ENCODE data around the gene ADAM10. TPM values are rescaled to one million over a fixed set of nuclear protein-coding genes. Genes with fewer than 3 reads are reported as not detected.
A peak's percentile ranks its signal among the peaks of the same experiment; 100 is the strongest.
"Not testable (repeated sequence)": the region's sequence is repeated elsewhere in the genome, so short reads cannot be mapped to it uniquely, and the experiment has no call there.

The ADAM10 gene
- total RNA-seq, 4 donors from 2014 or later, result 112 to 157 (median 116) TPM

GRCh38 chr15:58627046-58627445, 122.5 kb downstream of the ADAM10 start:
- TF ChIP-seq POLR2A (IDR thresholded peaks at IDR 0.05), result no peak
- TF ChIP-seq, protein P1, sequence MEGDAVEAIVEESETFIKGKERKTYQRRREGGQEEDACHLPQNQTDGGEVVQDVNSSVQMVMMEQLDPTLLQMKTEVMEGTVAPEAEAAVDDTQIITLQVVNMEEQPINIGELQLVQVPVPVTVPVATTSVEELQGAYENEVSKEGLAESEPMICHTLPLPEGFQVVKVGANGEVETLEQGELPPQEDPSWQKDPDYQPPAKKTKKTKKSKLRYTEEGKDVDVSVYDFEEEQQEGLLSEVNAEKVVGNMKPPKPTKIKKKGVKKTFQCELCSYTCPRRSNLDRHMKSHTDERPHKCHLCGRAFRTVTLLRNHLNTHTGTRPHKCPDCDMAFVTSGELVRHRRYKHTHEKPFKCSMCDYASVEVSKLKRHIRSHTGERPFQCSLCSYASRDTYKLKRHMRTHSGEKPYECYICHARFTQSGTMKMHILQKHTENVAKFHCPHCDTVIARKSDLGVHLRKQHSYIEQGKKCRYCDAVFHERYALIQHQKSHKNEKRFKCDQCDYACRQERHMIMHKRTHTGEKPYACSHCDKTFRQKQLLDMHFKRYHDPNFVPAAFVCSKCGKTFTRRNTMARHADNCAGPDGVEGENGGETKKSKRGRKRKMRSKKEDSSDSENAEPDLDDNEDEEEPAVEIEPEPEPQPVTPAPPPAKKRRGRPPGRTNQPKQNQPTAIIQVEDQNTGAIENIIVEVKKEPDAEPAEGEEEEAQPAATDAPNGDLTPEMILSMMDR (IDR thresholded peaks at IDR 0.05), result no peak

GRCh38 chr15:58626378-58626777, 123.1 kb downstream of the ADAM10 start:
- Histone ChIP-seq H3K9me3 (no peaks in the 10 kb centered on the region), H3K27me3 (no peaks in the 10 kb centered on the region), H3K27ac (no peak overlapping the region), H3K4me3 (replicated peaks in 1 of 3) (no peak overlapping the region), H3K36me3 (peaks cover 0 to 4% of the 10 kb centered on the region in 2 donors), H3K4me1 (peaks cover 13 to 29% of the 10 kb centered on the region in 2 donors)
- DNase-seq, result no peak
- intact Hi-C loops (cut with DNase I), result no loop called here
- WGBS, 2 donors, result 94 to 97% methylated on average over 3 of the region's 3 CpGs
- TF ChIP-seq, protein P1 (IDR thresholded peaks at IDR 0.05), result no peak
- TF ChIP-seq POLR2A (IDR thresholded peaks at IDR 0.05), result no peak

More at GRCh38 chr15:58627046-58627445, 122.5 kb downstream of the ADAM10 start:
- Histone ChIP-seq H3K9me3 (no peaks in the 10 kb centered on the region), H3K27me3 (no peaks in the 10 kb centered on the region), H3K27ac (peak overlapping the region in 1 of 3 donors; percentile 30), H3K36me3 (peaks cover 0 to 4% of the 10 kb centered on the region in 2 donors), H3K4me3 (replicated peaks in 1 of 3) (no peak overlapping the region), H3K4me1 (peaks cover 8 to 22% of the 10 kb centered on the region in 2 donors)
- WGBS, 2 donors, result 94 to 97% methylated on average over 2 of the region's 2 CpGs
- intact Hi-C loops (cut with DNase I), result no loop called here
- no peak for DNase-seq

DNA sequence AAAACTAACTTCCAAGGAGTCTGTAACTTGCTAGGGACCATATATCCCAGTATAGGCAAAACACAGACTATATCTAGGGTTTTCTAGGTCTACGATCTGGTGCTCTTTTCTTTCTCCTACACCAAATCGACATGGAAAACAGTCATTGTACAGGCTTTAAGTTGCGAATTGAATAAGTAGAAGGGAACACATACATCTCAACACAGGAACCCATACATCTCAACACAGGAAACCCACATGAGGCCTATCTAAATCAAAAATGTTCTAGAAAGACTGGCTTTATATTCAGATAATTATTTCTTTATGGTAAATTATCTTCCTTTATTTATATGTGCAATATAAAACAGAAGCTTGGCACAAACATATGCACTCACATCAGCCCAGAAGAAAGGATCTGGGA, 126.6 kb downstream of the ADAM10 start:
- WGBS, 2 donors, result 90 to 99% methylated on average over 3 of the region's 3 CpGs
- H3K36me3 ChIP-seq, result peaks cover 0 to 4% of the 10 kb centered on the region in 2 donors
- H3K27me3 ChIP-seq, result no peaks in the 10 kb centered on the region

DNA sequence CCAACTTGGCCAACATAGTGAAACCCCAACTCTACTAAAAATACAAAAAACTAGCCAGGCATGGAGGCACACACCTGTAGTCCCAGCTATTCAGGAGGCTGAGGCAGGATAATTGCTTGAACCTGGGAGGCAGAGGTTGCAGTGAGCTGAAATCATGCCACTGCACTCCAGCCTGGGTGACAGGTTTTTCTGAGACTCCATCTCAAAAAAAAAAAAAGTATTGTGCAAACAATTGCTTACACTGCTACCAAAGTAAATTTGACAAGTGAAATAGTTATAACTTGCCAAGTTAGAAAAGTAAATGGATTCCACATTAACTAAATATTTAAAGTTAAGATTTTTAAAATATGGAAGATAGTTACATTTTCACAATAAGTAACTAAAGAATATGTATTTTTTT, 129.2 kb downstream of the ADAM10 start:
- DNase-seq; H3K27ac ChIP-seq; H3K27me3 ChIP-seq; H3K36me3 ChIP-seq; H3K9me3 ChIP-seq; intact Hi-C loops (cut with DNase I); H3K4me3 ChIP-seq (replicated peaks in 1 of 3); H3K4me1 ChIP-seq: not testable (repeated sequence)

More for the DNA sequence above, 126.6 kb downstream of the ADAM10 start:
- no peak for DNase-seq
- H3K9me3 ChIP-seq, result no peaks in the 10 kb centered on the region
- H3K27ac ChIP-seq, result peak overlapping the region in 1 of 3 donors; percentile 18
- H3K4me3 ChIP-seq (replicated peaks in 1 of 3), result no peak overlapping the region
- TF ChIP-seq, protein P1 (IDR thresholded peaks at IDR 0.05), result no peak
- TF ChIP-seq POLR2A (IDR thresholded peaks at IDR 0.05), result no peak
- intact Hi-C loops (cut with DNase I), result no loop called here
- H3K4me1 ChIP-seq, result peaks cover 12 to 14% of the 10 kb centered on the region in 2 donors

DNA sequence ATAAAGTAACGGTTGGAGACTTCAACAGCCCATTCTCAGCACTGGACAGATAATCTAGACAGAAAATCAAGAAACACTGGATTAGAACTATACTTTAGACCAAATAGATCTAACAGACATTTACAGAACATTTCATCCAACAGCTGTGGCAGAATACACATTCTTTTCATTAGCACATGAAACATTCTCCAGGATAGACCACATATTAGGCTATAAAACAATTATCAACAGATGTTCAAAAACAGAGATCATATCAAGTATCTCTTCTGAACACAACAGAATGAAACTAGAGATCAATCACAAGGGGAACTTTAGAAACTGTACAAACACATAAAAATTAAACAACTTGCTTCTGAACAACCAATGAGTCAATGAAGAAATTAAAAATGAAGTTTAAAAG, 133.3 kb downstream of the ADAM10 start:
- DNase-seq, result no peak
- 100% methylated on average over 1 of the region's 1 CpG for WGBS, 2 donors
- H3K9me3 ChIP-seq, result no peaks in the 10 kb centered on the region
- no peaks in the 10 kb centered on the region for H3K27me3 ChIP-seq
- H3K36me3 ChIP-seq, result peaks cover 0 to 2% of the 10 kb centered on the region in 2 donors
- H3K4me1 ChIP-seq, result no peaks in the 10 kb centered on the region
- no peak for TF ChIP-seq POLR2A (IDR thresholded peaks at IDR 0.05)
- TF ChIP-seq, protein P1 (IDR thresholded peaks at IDR 0.05), result no peak
- no peak overlapping the region for H3K4me3 ChIP-seq (replicated peaks in 1 of 3)
- no peak overlapping the region for H3K27ac ChIP-seq
- intact Hi-C loops (cut with DNase I), result no loop called here
